Measurements from ENCODE around the gene SMIM1.

The SMIM1 gene

DNA sequence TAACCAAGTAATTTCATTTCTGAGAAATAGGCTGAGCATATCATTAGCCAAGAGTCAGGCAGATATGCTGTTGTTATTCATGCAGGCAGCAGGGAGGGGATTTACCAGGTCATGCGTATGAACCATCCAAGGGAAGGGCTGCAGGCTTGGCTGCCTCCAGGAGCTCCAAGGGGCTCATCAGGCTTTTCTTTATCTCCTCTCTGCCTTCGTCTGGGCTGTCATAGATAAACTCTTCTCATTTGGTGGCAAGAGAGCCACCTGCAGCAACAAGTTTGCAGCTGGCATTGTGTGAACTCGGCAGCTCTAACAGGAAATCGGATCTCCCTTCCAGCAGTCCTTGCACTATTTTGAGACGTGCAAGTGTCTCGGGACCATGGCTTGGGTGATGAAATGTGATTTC, 12.8 kb upstream of the SMIM1 start:
- no peak for DNase-seq

DNA sequence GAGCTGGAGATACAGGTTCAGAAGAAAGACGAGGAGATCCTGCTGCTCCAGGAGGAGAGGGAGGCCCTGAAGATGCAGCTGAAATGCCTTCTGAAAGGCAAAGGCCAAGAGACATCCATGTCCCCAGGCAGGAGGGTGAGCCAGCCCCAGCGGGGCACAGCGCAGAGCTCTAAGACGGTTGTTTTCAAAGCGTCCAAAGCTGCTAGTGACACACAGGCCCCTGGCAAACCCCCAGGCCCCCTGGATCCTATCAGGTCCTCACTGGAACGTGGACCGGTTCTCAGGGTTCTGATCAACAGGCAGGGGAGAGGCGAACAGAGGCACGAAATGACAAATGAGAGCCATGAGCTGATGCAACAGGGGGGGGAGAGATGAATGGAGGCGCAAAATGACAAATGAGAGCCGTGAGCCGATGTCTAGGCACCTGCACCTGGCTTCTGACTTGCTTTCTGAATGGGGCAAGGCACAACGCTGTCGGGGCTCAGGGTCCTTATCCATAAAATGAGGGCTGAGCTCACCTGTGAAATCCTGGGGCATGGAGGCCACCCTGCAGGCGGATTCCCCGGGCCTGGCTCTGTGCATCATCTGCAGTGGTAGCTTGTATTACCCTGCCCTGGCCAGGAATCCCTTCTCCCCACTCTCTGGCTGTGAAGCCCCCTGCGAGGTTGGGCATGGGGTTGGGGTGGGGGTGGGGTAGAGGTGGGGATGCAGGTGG, 11.1 kb upstream of the SMIM1 start:
- no peak for DNase-seq

DNA sequence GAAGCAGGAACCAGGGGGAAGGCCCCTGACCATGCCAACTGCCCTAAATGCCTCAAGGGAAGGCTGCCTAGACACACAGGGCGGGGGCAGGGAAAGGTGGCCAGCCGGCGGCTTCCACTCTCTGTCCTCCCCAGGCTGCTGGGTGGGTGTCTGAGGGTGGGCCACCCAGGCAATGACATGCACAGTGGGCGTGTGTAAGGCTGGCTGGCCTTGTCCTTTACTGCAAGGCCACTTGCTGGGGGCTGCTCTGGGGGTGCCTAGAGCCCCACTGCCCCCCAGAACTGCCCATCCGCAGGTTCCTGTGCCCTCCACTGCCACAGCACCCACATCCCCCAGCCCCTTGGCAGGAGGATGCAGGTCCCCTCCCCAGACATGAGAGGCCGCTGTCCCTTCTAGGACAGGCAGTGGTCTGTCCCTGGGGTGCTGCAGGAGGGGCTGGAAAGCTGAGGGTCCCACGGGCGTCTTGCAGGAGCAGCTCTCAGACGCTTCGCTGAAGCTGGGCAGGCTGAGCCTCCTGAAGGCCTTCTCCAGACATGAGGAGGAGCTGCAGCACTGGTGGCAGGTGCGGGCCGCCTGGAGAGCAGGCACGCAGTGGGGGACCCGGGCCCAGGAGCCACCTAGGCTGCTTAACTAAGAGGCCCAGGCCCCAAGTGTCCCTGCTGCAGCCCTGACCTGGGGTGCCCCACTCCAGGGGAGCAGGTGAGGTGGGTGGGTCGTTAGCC, 10.2 kb upstream of the SMIM1 start:
- DNase-seq, result no peak

DNA sequence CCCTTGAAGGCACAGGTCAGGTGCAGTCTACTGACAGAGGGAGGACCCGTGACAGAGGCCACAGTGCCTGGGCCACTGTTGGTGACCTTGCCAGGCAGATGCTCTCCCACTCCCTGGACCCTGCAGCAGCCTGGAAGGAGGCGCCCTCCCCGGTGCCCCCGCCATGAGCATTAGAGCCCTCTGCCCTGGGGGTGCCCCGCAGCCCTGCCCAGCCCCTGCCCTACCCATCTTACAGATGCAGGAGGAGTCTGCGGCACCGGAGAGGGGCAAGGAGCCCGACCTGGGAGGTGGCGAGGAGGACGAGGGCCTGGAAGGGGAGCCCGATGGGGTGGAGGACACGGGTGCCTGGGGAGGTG, 9.7 kb upstream of the SMIM1 start:
- DNase-seq, result no peak

DNA sequence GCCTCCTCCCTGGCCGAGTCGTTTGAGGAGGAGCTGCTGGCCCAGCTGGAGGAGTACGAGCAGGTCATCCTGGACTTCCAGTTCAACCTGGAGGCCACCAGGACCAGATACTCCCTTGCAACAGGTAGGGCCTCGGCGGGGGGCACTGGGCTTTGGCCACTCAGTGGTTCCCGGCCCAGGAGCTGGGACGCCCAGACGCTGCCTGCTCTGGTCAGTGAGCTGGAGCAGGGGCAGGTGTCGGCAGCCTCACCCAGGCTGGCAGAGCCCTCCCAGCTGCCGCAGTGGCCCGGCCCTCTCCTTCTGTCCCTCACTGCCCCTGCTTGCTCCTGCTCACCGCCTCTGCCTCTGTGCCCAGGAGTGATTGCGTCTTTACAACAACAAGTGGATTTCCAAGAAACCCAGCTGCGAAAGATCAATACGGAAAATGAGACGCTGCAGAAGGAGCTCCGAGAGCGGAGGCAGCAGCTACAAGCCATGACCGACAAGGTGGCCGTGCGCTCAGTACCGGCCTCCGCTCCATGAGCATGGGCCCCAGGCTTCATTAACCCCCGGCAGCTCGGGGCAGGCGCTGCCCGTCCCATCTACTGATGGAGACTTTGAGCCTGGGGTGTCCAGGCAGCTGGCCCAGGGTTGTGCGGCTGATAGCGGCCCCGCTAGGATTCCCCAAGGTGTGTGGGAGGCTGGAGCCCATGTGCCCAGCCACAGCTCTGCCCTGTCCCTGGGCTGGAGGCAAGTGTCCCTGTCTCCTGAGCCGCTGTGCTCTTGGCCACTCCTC, 9.0 kb upstream of the SMIM1 start:
- peak; percentile 35 for DNase-seq

DNA sequence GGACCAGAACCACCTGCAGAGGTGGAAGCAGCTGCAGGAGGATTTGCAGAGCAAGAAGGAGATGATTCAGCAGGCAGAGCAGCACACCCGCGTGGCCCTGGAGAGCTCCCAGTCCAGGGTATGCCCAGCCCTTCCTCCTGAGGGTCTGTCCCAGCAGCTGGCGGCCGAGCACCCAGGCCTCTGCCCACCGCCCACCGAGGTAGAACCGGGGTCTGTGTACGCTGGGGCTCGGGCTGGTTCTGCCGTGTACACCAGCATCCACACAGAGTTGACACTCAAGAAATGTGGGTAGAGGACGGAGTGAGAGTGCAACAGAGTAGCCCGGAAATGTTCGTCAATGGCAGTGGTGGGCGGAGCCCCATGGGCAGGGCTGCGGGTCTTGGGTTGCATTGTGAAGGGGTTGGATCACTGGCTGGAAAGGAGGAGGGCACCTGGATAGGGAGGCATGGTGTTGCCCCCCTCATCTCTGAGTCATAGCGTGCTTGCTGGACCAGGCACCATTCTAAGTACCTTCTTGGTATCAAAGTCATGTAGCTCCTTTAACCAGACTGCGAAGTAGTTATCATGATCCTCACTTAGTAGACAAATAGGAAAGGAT, 5.1 kb upstream of the SMIM1 start:
- no peak for DNase-seq

DNA sequence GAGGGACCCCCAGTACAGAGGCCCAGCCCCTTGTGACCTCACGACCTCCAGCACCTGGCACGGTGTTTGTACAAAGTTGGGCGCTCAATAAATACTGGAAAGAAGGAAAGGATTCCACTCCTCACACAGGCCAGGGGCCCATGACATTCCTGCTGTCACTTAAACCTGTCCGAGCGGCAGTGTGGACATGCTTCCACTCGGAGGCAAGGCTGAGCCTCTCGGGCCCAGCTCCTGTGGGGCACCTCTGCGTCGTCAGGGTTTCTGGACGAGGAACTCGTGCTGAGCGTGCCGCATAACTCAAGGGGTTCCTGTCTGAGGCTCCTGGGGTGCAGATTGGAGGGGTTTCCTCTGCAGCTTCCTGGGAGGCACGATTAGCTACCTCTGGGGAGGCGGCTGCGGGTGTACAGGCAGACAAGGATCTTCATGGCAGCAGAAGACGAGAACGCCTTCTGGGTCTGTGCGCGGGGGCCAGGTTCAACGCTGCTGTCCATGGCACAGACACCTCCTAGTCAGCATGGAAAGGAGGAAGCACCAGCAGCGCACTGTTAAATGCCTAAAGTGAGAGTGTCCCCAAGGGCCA, 3.6 kb upstream of the SMIM1 start:
- no peak for DNase-seq

DNA sequence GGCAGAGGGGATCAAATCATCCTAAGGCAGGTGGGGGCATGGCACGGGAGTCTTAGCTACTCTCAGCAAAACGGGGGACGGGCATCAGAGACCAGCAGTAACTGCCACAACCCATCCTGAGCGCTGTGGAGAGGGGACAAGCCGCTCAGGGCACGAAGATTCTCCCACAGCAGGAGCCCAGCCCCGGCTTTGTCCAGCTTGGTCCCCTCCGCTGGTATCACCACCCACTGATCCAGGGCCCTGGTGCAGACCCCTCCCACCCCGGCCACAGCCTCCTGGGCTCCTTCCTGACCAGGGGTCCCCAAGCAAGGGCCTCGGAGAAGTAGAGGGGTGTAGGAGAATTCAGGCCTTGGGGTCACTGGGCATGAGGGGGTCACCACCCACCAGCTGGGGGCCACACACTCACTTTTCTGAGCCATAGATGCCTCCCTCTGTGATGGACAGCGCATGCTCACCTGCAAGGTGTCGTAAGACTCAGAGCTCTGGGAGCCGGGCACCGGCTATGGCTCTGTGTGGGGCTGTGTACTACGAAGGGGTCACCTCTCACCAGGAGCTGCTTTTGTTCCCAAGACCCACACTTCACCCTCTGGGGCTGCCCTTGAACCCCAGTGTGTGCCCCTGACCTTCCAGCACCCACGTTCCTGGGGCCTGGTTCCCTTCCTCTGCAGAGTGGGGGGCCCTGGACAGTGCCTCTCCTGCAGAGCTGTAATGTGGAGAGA, 2.3 kb upstream of the SMIM1 start:
- no peak for DNase-seq

DNA sequence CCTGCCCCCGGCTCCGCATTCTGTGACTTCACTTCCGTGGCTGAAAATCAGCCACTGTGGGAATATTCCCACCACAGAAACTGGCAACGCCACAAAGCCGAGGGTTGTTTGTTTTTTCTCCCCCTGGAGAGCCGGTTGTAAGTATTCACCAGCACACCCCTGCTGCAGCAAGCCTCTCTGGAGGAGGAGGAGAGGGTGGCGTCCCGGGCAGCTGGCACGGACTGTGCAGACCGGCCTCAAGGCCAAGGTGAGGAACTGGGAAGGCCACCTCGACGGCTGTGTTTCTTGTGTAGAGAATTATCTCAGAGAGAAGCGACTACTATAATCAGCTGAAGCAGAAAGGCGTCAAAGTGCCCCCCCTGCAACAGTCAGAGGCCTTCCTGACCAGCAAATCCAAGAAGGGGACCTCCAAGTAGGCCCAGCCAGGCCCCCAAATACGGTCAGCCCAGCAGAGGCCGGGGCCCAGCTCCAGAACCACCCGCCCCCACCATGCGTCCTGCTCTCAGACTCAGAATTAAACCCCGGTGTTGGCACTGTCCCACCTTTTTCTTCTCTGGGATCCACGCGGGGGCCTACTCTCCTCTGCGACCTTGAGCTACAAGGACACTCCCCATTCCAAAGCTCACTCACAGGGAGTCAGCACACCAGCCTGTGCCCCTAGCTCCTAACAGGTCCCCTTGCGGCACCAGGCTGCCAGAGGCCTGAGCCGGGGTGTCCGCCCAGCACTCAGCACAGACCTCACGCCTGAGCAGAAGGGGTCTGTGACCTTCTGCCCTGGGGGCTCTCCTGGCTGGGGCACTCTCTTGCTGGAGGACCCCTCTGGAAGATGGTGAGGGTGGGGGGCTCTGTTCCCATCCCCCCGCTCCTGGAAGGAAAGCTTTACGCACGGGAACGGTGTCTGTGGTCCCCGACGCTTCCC, 1.2 kb upstream of the SMIM1 start:
- peak; percentile 41 for DNase-seq

DNA sequence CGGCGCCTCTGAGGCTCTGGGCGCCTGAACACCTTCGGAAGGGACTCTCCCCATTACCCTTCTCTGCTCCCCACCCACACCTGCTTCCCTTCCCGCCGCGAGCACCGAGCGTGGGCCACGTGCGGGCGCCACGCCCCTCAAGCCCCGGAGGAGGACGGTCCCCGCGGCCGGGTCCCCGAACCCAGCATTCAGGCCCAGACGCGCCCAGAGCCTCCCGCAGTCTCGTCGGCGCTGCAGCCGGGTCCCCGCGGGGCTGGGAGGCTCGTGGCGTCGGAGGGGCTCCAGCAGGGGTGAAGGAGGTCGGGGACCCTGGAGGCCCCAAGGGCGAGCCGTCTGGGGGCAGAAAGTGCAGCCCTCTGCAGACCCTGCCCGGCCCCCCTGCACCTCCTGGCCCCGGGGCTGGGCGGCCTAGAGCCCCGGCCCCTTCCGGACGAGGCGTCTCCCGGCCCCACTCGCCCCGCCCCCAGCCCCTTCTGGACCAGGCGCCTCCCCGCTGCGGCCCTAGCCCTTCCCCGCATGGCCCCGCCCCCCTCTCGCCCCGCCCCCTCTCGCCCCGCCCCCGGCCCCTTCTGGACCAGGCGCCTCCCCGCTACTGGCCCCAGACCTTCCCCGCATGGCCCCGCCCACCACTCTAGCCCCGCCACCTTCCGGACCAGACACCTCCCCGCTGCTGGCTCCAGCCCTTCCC, 378 bp upstream of the SMIM1 start:
- DNase-seq, result peak; percentile 93

DNA sequence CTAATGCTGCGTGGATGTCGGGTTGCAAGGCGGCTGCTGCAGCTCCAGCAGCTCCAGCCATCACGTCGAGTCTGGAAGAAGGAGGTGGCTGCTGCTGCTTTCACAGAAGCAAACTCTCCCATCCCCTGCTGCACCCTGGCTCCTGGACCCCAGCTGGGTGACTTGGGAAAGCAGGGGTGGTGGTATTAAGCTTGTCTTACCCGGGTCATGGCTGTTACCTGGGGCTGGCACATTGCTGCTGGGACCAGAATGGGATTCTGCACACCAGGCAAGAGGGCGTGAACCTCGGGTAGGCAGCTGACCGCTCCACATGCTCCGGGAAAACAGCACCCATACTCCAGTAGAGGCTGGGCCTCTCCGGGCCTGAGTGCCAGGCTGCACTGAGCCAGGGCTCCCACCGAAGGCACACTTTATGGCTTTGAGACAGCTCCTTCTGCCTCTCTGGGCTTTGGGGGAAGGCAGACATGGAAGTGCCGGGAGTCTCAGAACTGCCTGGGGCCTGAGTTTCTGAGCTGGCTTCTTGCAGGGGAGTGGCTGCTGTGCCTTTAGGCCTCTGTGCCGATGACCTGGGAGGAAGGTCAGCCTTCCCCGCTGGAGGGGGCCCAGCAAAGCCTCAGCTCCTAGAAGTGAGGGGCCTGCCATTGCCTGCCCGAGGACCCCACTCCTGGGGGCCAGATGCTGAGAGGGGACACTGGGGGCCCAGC, 1.2 kb downstream of the SMIM1 start:
- DNase-seq, result peak; percentile 43

DNA sequence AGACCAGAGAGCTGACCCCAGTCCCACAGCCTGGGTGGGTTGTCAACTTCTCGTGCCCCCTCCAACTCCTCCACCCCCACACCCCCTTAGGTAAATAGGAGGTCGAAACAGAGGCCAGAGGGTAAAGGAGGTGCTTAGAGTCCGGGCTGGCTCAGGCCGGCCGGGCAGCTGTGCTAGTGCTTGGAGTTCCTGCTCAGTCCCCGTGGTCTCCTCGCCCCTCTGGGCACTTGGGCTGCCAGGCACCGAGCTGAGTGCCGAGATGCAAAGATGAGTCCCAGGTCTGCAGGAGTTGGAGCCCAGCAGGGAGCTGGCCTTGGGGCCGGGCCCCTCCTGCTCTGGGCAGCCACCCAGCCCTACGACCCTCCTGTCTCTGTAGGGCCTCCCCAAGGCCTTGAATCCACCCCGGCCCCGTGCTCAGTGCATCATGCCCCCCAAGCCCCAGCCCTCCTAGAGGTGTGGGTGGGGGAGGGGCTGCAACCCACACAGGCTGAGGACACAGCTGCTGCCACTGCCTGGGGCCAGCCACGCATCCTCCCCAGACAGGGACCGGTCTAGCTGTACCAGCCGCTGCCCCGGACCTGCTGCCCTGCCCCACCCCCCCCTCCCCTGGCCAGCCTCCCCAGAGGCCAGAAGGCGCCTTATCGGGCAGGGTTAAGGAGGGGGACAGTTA, 1.9 kb downstream of the SMIM1 start:
- DNase-seq, result peak; percentile 50

DNA sequence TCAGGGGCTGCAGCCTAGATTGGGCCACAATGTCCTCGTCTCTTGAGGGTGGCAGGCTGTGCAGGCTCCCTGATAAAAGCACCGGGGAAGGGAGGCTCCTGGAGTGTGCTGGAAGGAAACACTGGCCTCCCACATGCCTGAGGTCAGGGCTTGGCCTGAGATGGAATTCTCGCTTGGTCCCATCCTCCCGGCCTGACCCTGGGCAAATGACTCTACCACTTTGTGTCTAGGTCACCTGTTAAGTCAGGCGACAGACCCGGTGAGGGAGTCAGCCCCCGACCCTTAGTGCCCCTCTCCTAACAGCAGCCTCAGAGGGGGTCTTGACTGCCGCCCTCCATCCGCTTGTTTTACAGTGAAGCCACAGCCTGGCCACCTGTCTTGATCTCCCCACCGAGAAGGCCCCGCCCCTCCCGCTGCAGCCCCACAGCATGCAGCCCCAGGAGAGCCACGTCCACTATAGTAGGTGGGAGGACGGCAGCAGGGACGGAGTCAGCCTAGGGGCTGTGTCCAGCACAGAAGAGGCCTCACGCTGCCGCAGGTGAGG, 2.5 kb downstream of the SMIM1 start:
- DNase-seq, result peak; percentile 52

DNA sequence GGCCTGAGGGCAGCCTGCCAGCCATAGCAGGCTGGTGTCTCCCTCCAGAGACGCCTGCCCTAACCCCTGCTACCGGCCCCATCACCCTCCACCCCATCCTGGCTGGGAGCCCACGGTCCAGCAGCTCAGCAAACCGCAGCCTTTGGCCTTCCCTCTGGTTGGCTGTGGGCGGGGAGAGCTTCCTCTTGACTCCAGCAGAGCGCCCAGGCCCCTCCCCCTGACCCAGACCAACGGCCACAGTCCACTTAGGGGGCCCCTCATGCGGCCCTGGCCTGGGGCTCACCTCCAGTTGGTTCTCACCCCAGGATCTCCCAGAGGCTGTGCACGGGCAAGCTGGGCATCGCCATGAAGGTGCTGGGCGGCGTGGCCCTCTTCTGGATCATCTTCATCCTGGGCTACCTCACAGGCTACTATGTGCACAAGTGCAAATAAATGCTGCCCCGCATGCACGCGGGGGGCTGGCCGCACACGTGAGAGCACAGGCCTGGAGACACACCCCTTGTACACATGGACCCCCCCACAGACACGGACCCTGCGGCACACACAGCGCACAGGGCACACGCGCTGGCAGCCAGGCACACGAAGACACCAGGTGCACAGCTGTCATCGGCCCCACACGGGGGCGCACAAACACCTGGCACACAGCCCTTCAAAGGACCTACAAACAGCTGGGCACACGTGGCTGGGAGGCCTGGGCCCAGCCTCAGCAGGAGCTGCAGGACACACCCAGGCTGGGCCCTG, 3.1 kb downstream of the SMIM1 start:
- DNase-seq, result peak; percentile 82

DNA sequence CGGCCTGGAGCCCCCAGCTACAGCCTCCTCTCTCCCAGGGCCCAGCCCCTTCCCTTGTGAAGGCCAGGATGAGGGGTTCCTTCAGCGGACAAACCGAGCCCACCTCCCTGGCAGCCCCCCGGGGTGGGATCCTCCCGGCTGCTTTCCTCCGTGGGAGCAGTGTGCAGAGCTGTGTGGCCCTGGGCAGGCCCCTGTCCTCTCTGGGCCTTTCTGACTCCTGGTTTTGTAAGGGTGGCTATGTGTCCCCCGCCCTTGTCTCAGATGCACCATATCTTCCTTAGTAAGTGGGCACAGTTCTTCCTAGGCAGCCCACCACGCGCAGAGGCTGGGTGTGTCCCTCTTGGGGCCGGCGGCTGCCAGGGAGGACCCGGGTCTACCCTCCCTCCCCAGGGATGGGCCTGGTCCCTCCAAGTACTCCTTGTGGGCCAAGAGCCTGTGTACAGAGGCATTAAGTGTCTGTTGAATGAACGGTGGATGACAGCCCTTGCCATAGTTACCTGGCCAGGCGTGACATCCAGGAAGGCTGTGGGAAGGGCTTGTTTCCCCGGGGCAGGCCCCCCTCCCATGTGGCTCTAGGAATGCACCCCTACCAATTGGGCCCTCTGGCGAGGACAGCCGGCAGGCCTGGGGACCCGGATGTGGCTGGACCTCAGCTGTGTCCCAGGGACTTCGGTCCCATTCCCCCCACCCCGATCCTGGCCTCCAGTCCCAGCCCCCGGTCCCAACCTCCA, 3.8 kb downstream of the SMIM1 start:
- DNase-seq, result no peak

DNA sequence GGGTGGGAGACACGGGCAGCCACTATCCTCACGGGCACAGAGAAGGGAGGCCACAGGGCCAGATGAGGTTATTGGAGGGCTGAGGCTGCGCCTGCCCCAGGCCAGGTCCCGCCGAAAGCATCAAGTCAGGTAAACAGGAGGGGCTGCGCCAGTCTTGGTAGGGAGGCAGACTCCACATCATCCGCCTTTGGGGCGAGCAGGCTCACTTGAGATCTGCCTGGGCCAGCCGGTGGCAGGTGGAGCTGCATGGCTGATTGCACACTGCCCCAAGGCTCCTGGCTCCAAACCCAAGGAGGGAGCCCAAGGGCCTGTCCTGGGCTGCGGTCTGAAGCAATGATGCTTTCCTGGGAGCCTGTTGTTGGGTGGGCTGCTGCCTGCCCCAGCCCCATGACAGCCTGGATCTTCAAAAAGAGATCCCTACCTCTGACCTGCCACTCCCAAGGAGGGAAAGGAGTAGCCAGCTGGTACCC, 4.6 kb downstream of the SMIM1 start:
- no peak for DNase-seq
